ENCODE results near the gene IMMP2L.

Gene IMMP2L

DNA sequence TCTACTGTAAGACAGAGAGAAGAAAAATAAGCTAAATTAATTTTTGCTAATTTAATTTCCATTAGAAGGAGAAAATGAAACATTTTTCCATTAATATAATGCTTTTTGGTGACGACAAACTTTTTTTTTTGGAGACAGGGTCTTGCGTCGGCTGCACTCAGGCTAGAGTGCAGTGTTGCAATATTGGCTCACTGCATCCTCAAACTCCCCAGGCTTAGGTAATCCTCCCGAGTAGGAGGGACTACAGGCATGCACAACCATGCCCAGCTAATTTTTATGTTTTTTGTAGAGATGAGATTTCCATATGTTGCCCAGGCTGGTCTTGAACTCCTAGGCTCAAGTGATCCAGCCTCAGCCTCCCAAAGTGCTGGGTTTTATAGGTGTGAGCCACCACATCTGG is 701.1 kb downstream of the IMMP2L start:
- no peak for DNase-seq (ENCODE audit: low spot score)

DNA sequence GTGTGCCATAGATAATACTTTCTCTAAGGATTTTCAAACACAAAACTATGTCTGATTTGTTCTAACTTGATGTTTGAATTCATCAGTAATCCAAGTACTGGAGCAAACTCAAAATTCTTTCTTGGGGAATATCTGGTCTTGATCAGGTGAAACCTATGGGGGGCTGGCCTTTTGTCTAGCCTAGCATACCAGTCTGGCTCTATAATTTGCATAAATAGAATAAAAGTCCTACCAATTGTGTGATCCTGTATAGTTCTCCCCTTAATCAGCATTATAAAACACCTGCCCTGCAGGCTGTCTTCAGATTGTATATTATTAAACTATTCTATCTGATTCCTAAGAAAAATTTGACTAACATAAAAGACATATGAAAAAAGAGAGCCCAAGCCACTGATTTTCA is 705.2 kb downstream of the IMMP2L start:
- no peak for DNase-seq (ENCODE audit: low spot score)

DNA sequence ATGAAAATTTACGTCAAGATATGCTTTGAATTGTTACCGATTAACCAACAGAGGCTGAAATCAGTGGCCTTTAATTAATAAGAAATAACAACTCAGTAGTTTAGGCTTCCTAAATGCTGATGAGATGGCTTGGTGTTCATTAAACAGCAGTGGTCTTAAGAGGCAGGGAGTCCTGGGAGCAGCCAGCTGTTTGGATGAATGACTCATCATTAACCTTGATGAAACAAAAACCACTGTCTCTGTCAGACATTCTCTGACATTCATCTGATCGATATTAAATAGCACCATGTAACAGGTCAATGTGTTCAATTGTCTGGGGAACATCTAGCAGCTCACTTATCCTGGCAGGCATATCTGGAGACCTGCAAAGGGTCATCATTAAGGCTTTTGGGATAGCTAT is 705.6 kb downstream of the IMMP2L start:
- no peak for DNase-seq (ENCODE audit: low spot score)

DNA sequence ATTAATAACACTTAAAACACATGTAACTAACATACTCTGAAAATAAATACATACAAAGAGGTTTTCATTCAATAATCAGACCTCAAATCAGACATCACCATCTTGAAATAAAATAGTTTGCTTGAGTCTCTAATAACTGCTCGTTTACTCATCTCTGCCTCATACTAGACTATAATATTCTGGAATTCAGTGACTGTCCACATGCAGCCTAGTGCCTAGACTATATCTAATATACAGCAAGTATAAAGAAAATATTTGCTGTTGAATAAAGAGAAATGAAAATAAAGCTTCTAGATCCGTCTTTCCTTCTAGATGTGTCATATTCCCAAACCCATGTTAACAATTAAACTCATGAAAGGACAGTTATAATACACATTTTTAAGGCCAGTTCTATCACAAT is 707.6 kb downstream of the IMMP2L start:
- no peak for DNase-seq (ENCODE audit: low spot score)

DNA sequence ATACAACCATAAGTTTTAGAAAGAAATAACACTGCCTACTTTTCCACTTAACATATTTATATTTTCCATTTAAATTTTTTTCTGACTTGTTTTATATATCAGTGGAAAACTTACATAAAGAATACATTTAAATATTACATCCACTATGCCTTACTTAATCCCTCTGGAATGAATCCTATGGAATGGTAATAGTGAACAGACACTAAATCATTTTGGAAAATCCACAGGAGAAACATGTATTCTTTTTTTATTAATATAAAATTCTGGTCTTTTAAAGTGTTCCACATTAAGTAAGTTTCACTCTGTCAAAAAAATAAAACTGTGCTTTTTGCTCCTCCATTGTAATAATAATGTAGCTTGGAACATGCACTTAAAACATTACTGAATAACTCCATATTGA is 708.1 kb downstream of the IMMP2L start:
- no peak for DNase-seq (ENCODE audit: low spot score)

DNA sequence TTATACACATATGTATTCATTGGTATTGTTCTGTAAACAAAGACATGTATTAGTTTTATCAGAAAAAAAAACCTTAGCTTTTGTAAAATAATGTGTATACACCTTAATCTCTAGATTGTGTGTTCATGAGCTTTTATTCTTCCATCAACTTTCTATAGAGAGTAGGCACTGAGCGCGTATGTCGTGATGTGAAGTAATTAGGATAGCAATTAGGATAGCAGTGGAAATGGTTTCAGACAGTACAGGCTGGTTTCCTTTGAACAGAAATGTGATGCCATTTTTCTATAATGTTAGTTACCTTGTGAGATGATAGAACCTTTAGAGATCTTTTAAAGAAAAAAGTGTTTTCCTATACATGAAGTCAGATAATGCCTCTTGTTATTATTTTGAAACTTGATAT is 709.0 kb downstream of the IMMP2L start:
- no peak for DNase-seq (ENCODE audit: low spot score)

DNA sequence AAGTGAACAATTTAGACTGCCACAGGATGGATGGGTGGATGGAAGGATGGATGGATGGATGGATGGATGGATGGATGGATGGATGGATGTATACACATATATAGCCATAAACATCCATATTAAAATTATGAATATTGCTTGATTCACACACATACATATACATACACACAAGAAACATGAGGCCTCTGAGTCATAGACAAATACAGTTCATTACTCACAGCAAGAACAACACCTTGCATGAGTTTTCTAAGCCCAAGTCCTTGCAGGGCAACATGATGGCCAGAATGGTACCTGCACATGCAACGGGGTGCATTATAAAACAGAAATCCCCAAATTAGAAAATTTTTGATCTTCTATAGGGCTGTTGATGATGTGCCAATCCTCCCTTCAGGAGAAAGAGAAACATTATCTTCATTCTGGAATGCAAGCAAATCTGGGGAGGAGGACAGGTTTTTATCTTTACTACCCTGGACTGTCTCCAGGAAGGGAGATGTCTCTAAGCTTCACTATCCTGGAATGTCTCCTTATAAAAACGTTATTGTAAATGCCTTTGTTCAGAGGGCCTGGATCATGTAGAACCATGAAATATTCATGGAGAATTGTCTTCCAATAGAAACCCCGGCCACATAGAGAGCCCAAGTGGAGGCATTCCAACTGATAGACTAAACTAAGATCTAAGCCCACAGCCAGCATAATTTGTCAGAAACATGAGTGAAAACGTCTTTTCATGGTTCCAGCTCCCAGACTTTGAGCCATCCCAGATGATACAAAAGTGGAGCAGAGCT is 709.9 kb downstream of the IMMP2L start:
- DNase-seq (ENCODE audit: low spot score): no peak

DNA sequence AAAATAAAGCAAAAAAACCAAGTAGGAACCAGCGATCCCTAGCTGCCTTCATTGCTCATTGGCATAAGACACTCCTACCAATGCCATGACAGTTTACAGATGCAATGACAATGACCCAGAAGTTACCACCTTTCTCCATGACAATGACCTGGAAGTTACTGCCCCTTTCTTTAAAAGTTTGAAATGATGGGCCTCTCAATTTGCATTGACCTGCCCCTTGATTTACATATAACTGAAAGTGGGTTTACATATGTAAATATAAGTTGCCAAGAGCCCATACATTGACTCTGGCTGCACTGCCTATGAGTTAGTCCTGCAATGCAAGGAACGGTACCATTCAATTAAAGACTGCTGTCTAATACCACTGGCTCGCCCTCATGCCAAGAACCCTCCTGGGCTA is 712.1 kb downstream of the IMMP2L start:
- no peak for DNase-seq (ENCODE audit: low spot score)

DNA sequence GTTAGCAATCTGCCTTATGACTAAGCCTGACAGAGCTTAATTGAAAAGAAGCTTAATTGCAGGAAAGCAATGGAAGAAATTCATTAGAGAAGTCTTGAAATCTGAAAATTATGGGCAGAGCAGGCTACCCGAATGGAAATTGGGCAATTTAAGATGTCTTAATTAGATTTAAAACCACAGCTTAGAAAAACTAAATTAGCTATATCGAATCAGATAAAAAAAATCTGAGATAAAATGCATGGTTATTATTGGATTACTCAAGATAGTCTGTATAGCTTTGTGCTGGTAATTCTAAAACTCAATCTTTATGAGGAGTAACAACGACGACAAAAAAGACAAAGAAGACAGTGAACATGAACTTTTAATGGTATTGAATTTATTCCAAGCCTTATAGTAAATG is 719.5 kb downstream of the IMMP2L start:
- DNase-seq (ENCODE audit: low spot score): no peak

DNA sequence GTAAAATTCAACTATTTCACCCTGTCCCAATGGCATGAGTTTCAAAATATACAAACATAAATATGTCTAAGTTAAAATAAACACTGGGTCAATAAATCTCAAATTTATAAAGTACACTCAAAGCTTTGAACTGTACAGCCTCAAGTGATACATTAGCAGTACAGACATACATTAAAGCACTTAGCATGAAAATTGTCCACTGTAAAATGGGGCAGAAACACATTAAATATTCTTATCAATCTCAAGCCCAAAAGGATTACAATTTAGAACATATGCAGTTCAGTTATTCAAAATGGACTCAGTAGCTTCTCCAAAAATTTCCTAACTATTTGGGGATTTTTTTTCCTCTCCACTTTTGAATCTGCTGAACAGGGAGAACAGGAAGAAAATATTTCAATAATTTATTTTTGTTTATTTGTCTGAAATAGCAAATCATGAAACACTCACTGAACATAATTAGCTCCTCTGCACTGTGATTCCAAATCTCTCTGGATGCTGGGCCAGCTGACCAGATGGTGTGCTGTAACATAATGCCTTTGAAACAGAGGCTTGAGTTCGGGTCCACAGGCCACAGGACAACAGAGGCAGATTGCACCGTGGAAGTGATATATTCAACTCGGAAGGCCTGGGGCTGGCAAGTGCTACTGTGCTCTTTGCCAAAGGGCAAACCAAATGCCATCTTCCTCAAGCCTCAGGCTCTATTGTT is 720.3 kb downstream of the IMMP2L start:
- no peak for DNase-seq (ENCODE audit: low spot score)

DNA sequence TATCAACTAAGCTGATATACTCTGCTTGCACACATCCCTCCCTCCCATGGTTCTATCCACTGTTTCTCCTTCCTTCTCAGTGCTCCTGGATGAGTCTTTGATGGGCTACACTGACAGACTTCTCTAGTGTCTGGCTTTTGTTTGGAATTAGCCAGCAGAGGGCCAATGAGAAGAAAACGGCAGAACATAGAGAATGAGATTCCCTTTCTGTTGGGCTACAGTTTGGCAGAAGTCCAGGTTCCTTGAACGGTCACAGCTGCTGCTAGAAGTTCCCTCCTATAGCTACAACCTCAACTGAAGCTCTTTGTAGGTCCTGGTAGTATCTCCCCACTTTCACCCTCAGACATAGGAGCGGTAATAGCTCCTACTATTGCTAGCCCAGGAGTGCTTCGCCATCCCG is 722.4 kb downstream of the IMMP2L start:
- DNase-seq (ENCODE audit: low spot score): no peak

DNA sequence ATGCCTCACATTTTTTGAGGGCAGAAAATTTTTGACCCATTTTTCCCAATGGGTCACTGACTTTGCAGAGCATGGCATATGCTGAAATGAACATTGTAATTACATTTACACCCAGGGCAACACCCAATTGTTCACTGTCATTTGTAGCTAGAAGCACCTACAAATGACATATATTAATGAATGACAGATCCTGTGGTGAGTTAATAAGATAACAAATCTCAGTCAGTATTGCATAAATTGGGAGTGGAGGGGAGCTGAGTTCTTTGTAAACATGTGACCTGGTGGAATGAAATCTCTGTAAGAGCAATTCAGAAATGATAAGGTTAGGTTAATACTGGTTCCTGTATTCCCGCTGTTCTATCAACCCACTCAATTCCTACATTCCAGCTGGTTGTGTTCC is 726.4 kb downstream of the IMMP2L start:
- no peak for DNase-seq (ENCODE audit: low spot score)

DNA sequence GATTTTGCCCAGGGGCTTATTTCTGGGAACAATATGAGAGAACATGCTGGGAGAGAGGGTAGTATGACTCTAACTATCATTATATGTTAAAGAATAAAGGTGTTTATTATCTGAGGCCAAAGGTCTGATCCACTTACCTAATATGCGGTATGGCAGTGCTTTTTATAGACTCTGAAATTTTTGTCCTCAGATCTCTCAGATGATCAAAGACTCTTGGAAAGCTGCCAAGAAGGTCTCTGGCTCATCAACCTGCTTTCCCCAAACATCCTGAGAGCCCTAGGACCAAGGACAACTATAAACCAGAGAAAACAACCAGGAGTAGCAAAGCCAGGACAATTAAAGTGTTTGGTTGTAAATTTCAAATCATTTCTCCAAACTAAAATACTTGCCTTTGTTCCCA is 727.1 kb downstream of the IMMP2L start:
- DNase-seq (ENCODE audit: low spot score): no peak

DNA sequence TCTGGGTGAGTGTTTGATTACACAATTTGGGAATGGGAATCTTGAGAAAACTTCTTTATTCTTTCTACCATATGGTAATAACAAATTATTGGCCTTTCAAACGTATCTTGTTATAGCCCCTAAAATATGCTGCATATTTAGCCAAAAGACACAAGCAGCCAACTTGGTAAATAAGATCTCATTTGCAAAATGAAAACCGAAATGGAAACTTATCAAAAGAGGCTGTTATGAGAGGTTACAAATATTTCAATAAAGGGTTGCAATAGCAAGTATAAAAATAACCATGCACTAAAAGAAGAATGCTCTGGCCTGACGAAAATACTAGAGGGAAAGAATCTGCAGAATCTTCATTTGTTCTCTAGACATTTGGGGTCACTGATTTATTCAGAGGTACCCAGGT is 730.9 kb downstream of the IMMP2L start:
- DNase-seq (ENCODE audit: low spot score): no peak

DNA sequence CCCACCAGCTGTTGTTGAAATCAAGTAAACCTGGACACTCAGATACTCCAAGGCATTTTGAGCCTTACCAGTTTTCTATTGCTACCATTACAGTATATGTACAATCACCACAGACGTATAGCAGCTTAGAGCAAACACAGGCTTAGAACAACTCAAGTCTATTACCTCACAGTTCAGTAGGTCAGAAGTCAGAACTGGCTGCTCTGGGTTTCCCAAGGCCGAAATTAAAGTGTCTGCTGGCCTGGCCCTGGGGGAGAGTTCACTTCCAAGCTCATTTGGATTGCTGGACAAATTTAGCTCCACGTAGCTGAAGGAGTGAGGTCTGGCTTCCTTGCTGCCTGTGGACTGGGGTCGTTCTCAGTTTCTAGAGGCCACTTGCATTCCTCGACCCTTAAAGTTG is 731.5 kb downstream of the IMMP2L start:
- DNase-seq (ENCODE audit: low spot score): no peak

DNA sequence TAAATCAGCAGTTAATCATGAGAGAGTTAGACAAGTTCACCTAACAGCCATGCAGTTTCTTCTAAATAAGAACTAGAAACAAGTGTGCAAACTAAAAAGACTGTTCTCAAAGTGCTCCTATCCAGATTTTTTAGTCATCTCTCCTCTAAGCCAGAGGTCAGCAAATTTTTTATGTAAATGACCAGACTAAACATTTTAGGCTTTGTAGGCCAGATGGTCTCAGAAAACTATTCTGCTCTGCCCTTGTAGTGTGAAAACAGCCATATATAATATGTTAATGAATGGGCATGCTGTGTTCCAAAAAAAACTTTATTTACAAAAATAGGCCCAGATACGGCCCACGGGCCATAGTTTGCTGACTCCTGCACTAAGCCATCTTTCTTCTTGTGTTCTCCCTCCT is 734.4 kb downstream of the IMMP2L start:
- DNase-seq (ENCODE audit: low spot score): no peak

DNA sequence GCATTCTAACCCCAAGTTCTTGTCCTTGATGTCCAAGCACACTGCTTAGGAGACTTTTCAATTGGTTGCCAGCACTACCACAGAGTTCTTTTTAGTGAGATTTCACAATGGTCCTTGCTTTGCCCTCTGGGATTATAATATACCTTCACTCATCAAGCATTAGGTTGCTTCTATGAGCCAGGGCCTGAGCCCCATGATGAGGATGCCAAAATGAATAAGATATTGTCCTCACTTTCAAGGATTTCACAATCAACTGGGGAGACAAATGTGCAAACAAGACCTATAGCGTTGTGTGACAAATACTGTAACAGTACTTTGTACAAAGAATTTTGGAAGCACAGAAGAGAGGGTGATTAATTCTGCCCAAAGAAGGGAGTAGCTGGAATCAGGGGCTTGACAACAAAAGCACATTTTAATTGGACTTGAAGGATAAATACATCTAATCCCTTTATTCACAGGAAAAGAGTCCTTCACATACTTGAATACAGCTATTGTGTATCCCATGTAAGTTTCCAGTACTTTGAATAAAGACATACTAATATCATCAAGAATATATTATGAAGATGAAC is 734.9 kb downstream of the IMMP2L start:
- no peak for DNase-seq (ENCODE audit: low spot score)

DNA sequence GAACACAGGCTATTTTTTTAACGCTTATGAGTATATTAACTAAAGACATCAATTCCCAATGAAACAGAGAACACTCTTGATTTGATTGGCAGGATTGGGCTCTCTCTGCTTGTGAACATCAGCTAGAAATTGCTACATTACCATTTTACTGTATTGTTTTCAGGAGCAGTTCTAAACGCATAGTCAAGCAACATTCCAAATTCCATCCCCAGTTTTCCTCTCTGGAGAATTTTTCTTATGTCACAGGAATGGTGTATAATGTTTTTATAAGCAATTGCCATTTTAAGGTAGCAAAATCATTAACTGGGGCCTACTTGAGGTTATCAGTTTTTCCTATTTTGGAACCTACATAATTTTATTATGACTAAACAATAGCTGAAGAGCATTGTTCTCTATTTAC is 748.3 kb downstream of the IMMP2L start:
- DNase-seq (ENCODE audit: low spot score): no peak

DNA sequence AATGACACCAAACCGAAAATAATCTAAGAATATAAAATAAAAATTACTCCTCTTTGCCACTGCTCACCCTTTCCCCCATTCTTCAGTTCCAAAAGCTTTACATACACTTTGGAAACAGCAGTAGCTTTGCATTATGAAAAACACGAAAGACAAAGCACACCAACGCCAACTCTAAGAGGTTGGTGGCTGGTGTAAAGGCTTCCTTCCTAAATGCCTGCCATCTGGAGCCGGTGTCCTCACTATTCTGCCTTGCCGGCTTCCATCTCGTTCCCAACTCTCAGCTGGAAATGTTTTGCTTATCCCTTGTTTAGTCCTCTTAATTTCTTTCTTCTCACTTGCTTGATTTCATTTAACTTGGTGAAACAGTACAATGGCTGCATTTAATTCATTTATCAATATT is 752.5 kb downstream of the IMMP2L start:
- no peak for DNase-seq (ENCODE audit: low spot score)

DNA sequence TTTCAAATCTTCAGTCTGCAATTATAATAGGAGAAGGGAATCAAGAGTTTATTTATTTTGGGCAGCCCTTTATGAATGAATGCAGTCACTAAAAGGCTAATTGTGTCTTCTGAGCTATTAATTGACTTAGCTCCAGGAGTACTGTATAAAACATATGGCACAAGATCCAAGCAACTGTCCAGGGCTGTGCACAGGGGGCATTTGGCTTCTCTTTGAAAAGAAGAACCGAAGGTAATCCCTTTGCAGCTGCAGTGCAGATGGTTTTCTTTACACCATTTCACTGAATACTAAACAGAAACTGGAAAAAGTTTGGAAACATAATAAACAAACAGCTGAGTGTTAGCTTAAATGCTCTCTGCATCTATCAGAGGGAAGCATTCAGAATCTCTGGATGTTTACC is 753.9 kb downstream of the IMMP2L start:
- DNase-seq (ENCODE audit: low spot score): no peak

DNA sequence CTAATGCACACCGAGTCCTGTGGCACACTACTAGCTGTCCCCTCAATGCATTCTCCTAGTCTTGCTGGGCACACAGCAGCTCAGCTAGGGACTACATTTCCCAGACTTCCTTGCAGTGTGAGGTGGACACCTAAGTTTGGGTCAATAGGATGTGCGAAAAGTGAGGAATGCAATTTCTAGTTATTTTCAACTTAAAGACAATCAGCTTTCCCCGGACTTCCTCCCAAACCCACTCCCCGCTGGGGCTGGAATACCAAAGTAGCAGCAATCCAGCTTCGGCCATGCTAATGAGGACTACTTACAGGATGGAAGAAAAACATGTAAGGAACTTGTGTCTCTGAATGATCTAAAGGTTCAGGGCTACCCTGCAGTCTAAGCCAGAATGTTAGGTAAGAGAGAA is 757.8 kb downstream of the IMMP2L start:
- no peak for DNase-seq (ENCODE audit: low spot score)

DNA sequence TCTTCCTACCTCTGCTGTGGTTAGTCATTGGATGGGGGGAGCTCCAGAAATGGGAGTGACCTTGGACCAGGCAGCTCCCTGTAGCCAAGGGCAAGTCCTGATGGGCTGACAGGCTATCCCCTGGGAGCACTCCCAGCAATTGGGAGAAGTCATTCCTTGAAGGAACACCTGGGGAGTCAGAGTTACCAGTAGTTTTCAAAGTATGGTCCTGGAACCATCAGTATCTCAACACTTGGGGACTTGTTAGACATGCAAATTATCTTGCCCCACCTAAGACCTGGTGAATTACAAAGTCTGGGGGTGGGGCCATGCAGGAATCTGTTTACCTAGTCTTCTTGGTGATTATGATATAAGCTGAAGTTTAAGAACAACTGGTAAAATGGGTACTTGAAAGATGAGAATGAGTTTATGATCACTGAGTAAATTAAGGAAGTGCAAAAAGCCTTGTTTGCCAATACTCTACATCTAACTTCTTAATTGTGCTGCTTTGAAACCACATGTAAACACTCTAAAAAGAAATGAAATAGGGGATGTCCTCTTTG is 758.6 kb downstream of the IMMP2L start:
- no peak for DNase-seq (ENCODE audit: low spot score)

DNA sequence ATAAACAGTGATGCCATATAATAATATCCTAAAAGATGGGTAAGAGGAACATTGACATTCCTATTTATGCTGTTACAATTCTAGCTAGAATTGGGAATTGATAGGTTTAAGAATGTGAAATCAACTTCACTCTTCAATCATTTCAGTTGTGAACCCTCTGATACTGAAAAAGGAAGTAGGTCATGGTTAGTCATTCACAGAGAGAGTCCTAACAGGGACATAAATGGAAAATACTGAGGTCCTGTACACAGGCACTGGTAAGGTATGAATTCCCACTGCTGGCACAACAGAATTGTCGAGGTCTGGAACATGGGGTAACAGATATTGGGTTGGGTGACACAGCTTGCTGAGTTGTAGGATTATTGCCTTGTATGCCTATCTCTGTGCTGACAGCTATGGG is 760.8 kb downstream of the IMMP2L start:
- no peak for DNase-seq (ENCODE audit: low spot score)
